ENCODE measurements around the gene C16orf74.

- TF ChIP-seq EZH2phosphoT487 (IDR thresholded peaks at IDR 0.05; ENCODE audit: insufficient read depth, low read depth) (no peak), EZH2 (IDR thresholded peaks at IDR 0.05; ENCODE audit: insufficient read depth, poor library complexity, severe bottlenecking) (no peak)
Observed at GRCh38 chr16:85673529-85674417, 77.1 kb downstream of the C16orf74 start.

Measured in GM23248 (cell line).